ENCODE measurements around the gene SLC15A3. TPM values are rescaled to one million over a fixed set of nuclear protein-coding genes. Genes with fewer than 3 reads are reported as not detected.

SLC15A3 gene
- 49.4 TPM for total RNA-seq

DNA sequence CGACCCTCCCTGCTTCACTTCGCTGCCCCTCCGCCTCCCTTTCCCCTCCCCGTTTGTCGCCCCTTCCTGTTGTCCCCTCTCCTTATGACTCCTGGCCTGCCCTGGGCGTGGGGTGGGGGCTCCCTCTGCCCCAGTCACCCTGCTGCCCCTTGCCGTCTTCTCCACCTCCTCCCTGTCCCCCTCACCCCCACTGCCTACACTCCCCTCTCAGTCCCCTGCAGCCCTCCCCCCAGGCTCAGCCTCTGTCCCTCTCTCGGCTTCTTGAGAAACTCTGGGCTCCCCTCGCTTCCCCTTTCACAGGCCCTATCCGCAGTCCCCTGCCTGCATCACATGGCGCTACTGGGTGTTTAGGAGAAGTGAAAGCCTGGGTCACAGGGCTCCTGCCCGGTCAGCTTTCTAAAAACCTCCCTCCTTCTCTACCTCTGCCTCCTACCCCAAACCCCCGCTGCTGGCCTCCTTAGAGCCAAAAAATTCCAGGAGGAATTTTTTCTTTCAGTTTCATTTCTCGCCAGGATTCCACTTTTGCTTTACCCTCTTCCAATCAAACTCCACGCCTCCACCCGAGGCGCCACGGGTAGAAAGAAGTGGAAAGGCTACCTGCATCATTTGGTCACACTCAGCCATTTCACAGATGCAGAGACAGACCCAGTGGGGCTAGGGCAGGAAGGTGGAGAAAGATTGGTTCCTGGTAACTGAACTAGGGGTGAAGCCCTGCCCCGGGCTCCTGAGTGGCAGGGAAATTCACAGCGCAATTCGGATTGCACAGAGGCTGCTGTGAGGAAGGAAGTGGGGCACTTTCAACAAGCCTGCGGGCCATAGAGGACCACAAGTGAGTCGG, at the start of gene SLC15A3:
TSS of gene SLC15A3 (minus strand) at position 273 of the 838 bp plus-strand sequence. CDS start 625 bp downstream, outside the sequence.
- intact Hi-C loops (cut with DNase I) = no loop called here
- DNase-seq (ENCODE audit: low spot score) (peak; percentile 81), ATAC-seq (peak; percentile 87)

DNA sequence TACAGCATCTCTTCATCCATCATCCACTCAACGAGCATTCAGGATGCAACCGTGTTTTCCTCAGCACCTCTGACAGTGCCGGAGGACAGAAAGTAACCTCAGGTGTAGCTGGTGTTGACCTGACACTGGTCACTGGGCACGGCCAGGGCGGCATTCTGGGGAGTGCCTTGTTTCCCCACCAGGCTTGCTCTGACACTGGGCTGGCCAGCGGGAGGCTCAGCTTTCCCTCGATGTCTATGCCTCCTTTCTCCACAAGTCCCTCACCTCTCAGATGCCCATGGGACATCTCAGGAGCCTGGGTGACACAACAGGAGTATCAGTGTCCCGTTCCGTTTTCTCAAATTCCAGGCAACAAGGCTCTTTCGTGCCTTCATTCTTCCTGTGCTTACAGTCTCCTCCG, 48.5 kb upstream of the SLC15A3 start:
- intact Hi-C loops (cut with DNase I) = no loop called here
- ATAC-seq (no peak), DNase-seq (ENCODE audit: low spot score) (no peak)

DNA sequence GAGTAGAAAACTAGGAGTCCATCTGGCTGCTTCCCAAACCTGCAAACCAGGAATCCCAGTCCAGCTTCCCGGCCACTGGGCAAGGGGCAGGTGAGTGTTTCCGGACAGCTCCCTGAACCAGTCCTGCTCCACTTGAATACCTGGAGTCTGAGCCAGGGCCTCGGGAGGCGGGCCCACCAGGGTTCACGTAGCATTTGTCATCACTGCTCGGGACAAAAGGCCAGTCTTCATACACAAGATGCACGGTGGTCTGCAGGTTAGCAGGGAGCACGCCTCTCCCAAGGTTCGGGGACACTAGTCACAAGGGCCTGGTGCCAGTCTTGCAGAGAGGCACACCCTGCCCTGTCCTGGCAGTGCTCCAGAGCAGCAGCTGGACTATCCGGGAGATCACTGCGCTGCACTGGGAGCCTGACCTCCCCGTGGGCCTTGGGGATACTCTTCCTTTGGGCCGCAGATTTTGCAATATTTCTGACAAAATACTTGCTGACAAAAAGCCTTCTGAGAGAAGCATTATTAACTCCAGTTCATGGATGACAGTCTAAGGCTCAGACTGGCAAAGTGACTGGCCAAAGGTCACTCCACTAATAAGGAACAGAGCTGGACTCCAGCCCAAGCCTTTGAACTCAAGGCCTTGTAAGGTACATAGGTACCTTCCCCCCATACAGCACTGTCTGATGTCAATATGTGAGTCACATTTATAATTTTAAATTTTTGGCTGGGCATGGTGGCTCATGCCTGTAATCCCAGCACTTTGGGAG, 44.6 kb upstream of the SLC15A3 start:
- ATAC-seq (no peak), DNase-seq (ENCODE audit: low spot score) (no peak)
- intact Hi-C loops (cut with DNase I) = no loop called here

DNA sequence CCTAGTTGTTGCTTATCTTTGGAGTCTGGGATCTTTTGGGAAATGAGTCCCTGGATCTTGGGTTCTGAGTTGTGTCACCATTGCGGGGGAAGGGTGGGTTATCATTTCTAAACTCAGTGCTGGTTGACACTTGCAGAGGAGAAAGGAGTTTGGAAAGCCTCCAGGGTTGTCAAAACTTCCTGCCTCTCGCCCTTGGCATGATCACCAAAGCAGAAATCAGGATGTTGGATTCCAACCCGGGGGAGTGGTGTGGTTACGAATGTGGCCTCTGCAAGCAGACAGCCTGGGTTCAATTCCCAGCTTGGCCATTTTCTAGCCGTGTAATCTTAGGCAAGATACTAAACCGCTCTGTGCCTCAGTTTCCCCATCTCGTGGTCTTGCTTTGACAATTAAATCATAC, 43.8 kb upstream of the SLC15A3 start:
- DNase-seq (ENCODE audit: low spot score) = no peak

DNA sequence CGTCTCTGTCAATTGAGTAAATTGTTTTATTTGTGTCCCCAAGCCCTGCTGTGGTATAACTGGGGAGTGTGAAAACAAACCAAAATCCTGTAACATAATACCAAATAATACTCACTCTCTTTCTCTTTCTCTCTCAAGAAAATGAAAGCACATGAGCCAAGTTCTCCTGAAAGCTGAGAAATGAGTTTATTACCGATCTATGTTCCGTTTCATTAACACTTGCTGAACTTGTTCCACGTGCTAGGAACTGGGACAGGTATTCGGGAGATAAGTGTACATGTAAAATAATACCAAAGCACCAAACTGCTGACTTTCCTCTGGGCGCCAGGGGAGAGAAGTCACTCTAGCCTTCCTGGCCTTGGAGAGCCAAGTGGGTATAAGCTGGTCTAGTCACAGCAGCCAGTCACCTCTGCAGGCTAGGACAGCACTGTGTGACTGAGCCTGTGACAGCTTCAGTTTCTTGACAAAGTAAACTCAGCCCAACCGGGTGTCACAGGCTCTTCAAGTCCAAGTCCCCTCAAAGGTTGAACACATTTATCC, 42.6 kb upstream of the SLC15A3 start:
- intact Hi-C loops (cut with DNase I) = no loop called here
- no peak for DNase-seq (ENCODE audit: low spot score)

More for the DNA sequence above, 43.8 kb upstream of the SLC15A3 start:
- intact Hi-C loops (cut with DNase I) = no loop called here
- ATAC-seq = no peak

DNA sequence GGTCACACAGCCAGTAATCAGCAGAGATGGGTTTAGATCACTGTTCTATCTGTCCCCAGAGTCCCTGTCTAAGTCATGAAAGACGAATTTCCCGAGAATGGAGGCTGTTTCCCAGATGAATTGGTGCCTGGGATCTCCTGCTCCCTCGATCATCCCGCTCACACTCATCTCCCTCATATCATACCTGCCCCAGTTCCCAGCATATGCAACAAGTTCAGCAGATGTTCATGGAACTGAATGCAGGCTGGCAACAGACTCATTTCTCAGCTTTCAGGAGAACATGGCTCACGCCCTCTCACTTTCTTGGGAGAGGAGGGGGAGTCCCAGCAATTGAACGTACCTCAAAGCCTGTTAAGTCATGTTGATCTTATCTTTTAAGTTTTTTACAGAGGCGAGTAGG, 41.6 kb upstream of the SLC15A3 start:
- DNase-seq (ENCODE audit: low spot score) (peak; percentile 9), ATAC-seq (no peak)

More for the DNA sequence above, 42.6 kb upstream of the SLC15A3 start:
- no peak for ATAC-seq

DNA sequence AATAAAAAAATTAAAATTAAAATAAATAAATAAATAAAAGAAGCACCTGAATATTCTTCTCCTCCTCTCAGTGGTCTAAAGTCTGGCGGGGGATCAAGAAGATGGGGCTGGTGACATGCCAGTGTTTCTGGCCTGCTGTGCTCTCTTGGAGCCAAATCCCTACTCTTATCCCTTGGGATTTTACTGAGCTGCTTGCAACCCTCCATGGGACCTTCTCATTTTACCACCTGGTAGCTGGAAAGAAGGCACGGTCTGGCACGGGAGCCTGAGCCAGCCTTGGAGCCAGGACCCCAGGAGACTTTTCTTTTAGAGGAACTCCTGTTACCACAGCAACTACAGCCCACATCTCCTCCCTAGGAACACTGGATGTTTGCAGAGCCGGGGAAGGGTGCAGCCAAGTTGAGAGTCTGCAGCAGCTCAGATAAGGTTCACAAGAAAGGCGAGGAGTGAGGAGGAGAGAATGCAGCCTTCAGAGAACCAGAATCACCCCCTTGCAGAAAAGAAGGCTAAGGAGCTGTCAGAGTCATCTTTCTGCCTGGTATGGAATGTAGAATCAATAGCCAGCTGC, 41.0 kb upstream of the SLC15A3 start:
- peak; percentile 25 for DNase-seq (ENCODE audit: low spot score)
- no peak for ATAC-seq
- intact Hi-C loops (cut with DNase I) = no loop called here

More for the DNA sequence above, 41.6 kb upstream of the SLC15A3 start:
- intact Hi-C loops (cut with DNase I) = no loop called here

DNA sequence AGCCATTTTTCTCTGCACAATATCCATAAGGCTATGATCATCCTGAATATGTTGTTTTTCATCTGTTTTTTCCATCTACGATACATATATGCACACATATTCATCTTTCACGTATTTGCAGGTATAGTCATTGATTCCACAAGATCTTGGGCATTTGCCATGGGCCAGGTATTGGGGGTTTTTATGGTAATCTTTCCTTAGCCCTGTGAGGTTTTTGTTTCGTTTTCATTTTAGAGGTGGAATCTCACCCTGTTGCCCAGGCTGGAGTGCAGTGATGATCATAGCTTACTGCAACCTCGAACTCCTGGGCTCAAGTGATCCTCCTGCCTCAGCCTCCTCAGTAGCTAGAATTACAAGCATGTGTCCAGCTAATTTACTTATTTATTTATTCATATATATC, 39.5 kb upstream of the SLC15A3 start:
- ATAC-seq (no peak), DNase-seq (ENCODE audit: low spot score) (peak; percentile 4)
- intact Hi-C loops (cut with DNase I) = no loop called here

DNA sequence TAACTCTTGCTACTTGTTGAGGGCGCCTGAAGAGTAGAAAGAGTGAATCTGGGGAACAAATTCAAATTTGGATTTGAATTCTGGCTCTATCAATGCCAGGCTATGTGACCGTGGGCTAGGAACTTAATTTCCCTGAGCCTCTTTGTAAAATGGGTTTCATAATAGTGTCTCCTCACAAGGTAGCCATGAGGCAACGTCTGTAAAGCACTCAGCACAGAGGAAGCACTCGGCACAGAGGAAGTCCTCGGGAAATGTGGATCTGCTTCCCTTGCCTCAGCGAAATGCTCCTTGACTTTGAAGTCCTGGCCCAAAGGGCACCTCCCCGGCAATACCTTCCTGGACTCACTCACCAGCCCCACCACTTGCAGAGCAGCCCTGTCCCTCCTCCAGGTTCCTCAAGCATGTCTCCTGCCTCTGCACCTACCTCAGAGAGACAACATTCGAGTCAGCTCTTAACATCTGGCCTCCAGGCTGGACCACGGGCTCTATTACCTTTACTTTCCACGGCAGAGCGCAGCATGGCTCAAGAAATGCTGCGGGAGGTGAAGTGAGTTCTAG, 37.2 kb upstream of the SLC15A3 start:
- intact Hi-C loops (cut with DNase I) = no loop called here
- DNase-seq (ENCODE audit: low spot score) = no peak
- no peak for ATAC-seq

DNA sequence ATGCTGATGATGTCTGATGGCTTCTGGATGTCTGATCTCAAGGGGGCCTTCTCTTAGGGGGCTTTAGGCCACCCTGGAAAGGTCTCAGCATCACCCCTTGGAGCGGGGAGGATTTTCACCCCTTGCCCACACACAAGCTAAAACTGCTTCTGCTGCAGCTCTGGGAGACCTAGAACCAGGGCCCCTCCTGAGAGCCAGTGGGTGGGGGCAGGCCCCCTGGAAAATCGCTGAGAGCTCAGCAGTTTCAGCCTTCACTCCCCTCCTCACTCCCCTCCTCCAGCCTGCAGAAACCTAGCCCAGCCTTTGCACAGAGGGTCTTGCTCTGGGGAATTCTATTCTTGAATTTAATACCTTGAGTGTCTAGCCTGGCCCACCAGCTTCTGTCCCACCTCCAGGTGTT, 36.7 kb upstream of the SLC15A3 start:
- intact Hi-C loops (cut with DNase I) = no loop called here
- DNase-seq (ENCODE audit: low spot score) (no peak), ATAC-seq (no peak)

DNA sequence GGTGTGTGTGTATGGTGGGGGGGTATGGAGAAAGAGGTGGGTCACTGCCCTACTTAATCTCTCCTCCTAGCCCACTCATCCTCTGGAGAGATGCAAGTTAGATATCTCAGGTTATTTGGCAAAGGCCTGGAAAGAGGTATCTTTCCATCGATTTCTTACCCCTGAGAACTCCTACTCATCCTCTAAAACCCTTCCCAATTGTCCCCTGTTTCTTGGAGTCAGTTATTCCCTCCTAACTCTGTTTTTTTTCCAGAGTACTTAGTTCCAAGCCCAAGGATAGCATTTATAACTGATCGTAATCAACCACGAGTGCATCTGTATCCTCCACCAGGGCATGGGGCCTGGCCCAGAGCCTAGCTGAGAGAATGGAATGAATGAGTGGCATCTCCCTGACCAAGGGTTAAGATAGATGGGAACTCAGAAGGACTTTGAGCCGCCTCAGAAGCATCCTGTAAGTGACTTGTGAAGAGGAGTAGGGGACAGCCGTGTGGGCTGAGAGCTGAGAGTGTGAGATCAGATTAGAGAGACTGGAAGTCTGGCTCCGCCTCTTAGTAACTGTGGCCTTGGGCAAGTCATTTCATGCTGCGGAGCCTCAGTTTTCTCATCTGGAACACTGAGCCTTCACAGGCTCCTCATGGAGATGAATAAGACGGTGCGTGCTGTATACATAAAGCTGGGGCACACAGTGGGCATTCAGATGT, 35.8 kb upstream of the SLC15A3 start:
- ATAC-seq = no peak
- intact Hi-C loops (cut with DNase I) = no loop called here

DNA sequence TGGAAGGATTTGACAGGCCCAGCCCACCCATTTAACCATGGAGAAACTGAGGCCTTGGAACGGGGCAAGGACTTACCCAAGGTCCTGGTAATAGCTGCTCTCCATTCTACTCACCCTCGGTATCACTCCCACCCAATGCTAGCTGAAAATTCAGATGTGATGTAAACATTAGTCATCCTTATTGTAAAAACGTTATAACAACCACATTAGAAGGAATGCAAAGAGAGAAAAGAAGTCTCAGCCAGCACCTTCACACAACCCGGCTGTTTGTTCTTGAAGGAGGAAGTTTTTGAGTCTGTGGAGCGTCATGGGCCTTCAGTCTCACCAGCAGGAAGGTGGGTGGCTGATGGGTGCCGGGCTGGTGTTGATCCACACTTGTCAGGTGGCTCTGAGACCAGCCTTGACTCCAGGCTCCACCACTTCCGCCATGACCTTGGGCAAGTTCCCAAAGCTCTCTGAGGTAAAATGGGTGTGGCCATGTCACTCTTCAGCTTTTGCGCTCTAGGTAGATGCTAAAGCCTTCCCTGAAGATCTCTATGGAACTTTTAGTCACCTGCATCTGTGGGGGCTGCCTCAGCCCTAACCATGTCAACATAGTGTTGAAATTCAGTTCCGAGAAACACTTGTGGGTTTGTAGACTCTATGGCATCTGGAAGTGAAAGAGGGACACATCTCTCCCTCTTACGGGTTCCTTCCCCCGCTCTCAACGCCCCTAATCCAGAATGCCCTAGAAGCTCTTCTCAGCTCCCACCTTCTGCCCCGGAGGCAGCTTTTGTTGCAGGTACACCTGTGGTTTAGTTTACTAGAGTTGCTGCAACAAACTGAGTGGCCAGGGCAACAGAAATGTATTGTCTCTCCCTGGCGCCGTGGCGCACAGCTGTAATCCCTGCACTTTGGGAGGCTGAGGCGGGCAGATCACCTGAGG, 34.3 kb upstream of the SLC15A3 start:
- ATAC-seq = no peak
- intact Hi-C loops (cut with DNase I) = no loop called here

More for the DNA sequence above, 35.8 kb upstream of the SLC15A3 start:
- no peak for DNase-seq (ENCODE audit: low spot score)

DNA sequence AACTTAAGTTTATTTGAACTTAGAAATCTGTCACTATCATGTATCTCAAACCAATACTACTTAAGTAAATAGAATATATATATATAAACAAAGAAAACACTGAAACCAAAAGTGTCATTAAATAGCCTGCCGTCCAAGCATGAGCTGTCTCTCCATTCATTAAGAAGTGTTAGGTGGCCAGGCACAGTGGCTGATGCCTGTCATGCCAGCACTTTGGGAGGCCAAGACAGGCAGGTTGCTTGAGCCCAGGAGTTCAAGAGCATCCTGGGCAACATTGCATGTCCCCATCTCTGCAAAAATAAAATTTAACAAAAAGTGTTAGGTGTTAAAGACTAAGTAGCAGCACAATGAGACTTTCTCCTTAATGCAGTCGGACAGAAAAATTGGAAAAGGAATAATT, 33.5 kb upstream of the SLC15A3 start:
- intact Hi-C loops (cut with DNase I) = no loop called here
- DNase-seq (ENCODE audit: low spot score) = no peak
- no peak for ATAC-seq

More for the DNA sequence above, 34.3 kb upstream of the SLC15A3 start:
- no peak for DNase-seq (ENCODE audit: low spot score)

DNA sequence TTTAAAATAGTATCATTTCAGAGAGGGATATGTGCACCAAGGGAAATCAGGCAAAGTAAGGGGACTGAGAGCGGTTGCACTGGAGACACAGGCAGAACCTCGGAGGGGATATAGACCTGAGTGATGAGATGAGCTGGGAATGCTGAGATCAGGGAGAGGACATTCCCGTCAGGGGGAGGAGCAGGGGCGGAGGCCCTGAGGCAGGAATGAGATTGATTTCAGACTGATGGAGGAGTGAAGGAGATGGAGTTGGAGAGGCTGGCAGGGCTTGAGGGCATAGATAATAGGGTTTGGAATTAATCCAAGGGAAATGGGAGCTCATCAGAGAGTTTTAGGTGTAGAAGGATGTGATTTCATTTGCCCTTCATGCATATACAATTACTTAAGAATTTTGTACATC, 32.7 kb upstream of the SLC15A3 start:
- DNase-seq (ENCODE audit: low spot score) = no peak
- no peak for ATAC-seq
- intact Hi-C loops (cut with DNase I) = no loop called here

DNA sequence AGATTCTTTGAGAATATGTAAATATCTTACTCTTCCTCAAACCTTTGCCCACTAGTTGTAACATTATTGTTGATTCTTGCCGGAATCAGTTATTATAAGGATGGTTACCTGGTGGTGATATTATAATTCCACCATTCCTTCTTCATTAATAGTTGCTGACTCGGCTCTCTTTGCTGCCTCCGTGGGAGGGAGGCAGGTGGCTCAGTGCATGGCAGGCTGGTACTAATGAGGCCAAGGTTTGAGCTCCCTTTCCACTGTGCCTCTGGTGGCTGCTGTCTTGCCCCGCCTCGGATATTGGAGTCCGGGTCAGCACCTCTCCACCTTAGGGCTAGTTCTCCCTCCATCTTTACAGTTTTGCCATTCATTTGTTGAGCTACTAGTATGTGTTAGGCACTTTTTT, 32.2 kb upstream of the SLC15A3 start:
- no peak for DNase-seq (ENCODE audit: low spot score)
- no peak for ATAC-seq
- intact Hi-C loops (cut with DNase I) = no loop called here

DNA sequence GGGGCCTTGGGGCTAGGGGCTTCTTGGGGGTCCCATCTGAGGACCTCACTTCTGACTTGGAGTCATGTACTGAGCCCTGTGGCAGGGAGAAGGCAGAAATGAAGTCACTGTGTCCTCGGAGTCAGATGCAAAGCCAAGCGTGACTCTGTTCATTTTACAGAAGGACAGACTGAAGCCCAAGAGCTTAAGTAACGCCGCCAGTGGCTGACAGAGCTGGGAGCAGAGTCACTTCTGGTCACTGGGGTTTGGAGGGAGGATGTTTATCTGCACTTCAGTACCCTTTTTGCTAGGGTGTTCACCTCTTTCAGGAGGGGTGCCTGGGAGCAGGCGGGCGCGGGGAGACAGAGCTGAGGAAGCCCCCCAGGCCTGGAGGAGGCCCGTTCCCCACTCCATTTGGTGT, 30.2 kb upstream of the SLC15A3 start:
- intact Hi-C loops (cut with DNase I) = no loop called here
- ATAC-seq = no peak

DNA sequence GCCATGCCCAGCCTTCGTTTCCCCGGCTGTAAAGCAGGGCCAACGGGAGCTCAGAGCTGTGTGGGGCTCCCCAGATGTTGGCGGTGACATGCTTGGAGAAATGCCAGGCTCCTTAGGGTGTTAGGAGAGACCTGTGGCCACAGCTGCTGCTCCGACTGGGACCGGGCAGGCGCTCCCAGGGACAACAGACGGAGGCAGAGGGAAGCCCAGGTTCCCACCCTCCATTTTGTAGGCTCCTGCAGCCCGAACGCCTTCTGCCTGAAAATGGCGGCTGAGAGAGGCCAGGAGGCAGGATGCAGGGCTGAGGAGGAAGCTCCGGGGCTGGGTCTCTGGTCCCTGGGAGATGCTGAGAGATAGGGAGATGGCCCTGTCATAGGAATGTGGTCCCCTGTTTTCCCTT, 29.5 kb upstream of the SLC15A3 start:
- no peak for DNase-seq (ENCODE audit: low spot score)
- intact Hi-C loops (cut with DNase I) = no loop called here
- no peak for ATAC-seq

More for the DNA sequence above, 30.2 kb upstream of the SLC15A3 start:
- no peak for DNase-seq (ENCODE audit: low spot score)
